Mesendoderm (in vitro differentiated cells): ENCODE data around the gene CYSRT1.

Experiments
- DNase-seq: peaks from one replicate; pipeline ENCODE4 v3.0.0; 2013
- H2AK5ac ChIP-seq: 2 replicates; pipeline ENCODE4 v1.6.1; 2013; ENCODE audit warnings: low read length, inconsistent platforms
- H2BK120ac ChIP-seq: 2 replicates; pipeline ENCODE4 v1.6.1; 2013; ENCODE audit warnings: low read depth, mild to moderate bottlenecking, low read length, moderate library complexity, mixed read lengths
- H2BK15ac ChIP-seq: replicated peaks from 2 replicates; pipeline ENCODE4 v1.6.1; 2013; ENCODE audit warnings: low read depth, mild to moderate bottlenecking, moderate library complexity
- H2BK5ac ChIP-seq: 2 replicates; pipeline ENCODE4 v1.6.1; 2013; ENCODE audit warnings: low read length, inconsistent platforms
- H3K18ac ChIP-seq: 2 replicates; pipeline ENCODE4 v1.6.1; 2013; ENCODE audit warnings: mild to moderate bottlenecking, low read length, mixed read lengths
- H3K23ac ChIP-seq: one replicate; pipeline ENCODE4 v1.6.1; 2013; ENCODE audit warnings: low read length
- H3K27ac ChIP-seq: 2 replicates; pipeline ENCODE4 v1.5.1; 2013; ENCODE audit warnings: low read depth, mild to moderate bottlenecking, inconsistent platforms, low read length, moderate library complexity
- H3K27me3 ChIP-seq: 2 replicates; pipeline ENCODE4 v1.6.1; 2013; ENCODE audit warnings: low read length, control low read depth, mild to moderate bottlenecking, inconsistent platforms; ENCODE audit not compliant: insufficient read depth, poor library complexity
- H3K36me3 ChIP-seq: 2 replicates; pipeline ENCODE4 v1.6.1; 2013; ENCODE audit warnings: low read length, inconsistent platforms; ENCODE audit not compliant: control insufficient read depth, insufficient read depth
- H3K4ac ChIP-seq: one replicate; pipeline ENCODE4 v1.6.1; 2013; ENCODE audit warnings: low read depth, mild to moderate bottlenecking, low read length, moderate library complexity
- H3K4me1 ChIP-seq: 2 replicates; pipeline ENCODE4 v1.6.1; 2013; ENCODE audit warnings: low read depth, low read length, inconsistent platforms; ENCODE audit not compliant: control insufficient read depth
- H3K4me2 ChIP-seq: 2 replicates; pipeline ENCODE4 v1.6.1; 2013; ENCODE audit warnings: low read length
- H3K4me3 ChIP-seq: 2 replicates; pipeline ENCODE4 v1.5.1; 2013; ENCODE audit warnings: mild to moderate bottlenecking, low read length
- H3K56ac ChIP-seq: one replicate; pipeline ENCODE4 v1.6.1; 2013; ENCODE audit warnings: low read length
- H3K79me1 ChIP-seq: 2 replicates; pipeline ENCODE4 v1.6.1; 2013; ENCODE audit warnings: low read length, inconsistent platforms
- H3K79me2 ChIP-seq: 2 replicates; pipeline ENCODE4 v1.6.1; 2013; ENCODE audit warnings: mild to moderate bottlenecking, low read length; ENCODE audit not compliant: control insufficient read depth, insufficient read depth
- H3K9ac ChIP-seq: 2 replicates; pipeline ENCODE4 v1.6.1; 2013; ENCODE audit warnings: low read length, inconsistent platforms
- H4K5ac ChIP-seq: one replicate; pipeline ENCODE4 v1.6.1; 2013; ENCODE audit warnings: low read length
- H4K8ac ChIP-seq: one replicate; pipeline ENCODE4 v1.6.1; 2013; ENCODE audit warnings: low read depth, mild to moderate bottlenecking, control low read depth, low read length, moderate library complexity
- WGBS: extraction: QIAGEN DNeasy Blood & Tissue Kit; methylation state at CpG from one replicate; pipeline ENCODE4 v1.1.7; 2013; ENCODE audit warnings: low lambda C conversion rate, missing lambda C conversion rate; ENCODE audit not compliant: insufficient coverage; ENCODE audit errors: extremely low coverage; 5-methylcytosine and 5-hydroxymethylcytosine counted together

The CYSRT1 gene

DNA sequence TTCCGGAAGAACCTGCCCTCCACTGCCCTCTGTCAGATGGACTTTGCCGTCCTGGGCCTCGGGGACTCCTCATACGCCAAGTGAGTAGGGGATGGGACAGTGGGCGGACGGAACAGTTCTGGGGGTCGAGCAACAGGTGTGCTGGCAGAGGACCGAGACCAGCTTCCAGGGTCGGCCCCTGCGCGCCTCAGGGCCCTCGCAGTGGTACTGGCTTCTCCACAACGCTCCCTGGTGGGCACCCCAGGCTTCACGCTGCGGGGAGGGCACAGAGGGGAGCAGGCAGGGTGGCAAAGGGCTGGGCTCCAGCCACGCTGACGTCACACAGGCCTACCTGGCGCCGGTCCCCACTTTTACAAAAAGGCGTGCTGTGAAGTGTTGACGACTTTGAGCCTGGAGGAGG lies 12.5 kb upstream of the CYSRT1 start:
- Histone ChIP-seq H3K79me2 (no peaks in the 10 kb centered on the region), H3K27me3 (no peaks in the 10 kb centered on the region), H4K8ac (no peak overlapping the region), H3K9ac (no peak overlapping the region), H3K79me1 (peaks cover under 1% of the 10 kb centered on the region), H3K18ac (no peak overlapping the region), H3K4me3 (no peak overlapping the region), H2AK5ac (no peak overlapping the region), H3K23ac (no peak overlapping the region), H2BK15ac (no peak overlapping the region), H3K56ac (no peak overlapping the region), H3K4ac (no peak overlapping the region), H2BK5ac (no peak overlapping the region), H4K5ac (no peak overlapping the region), H3K4me2 (no peak overlapping the region), H3K4me1 (no peaks in the 10 kb centered on the region), H3K36me3 (peaks cover 1% of the 10 kb centered on the region), H3K27ac (no peak overlapping the region), H2BK120ac (no peak overlapping the region)
- DNase-seq: no peak
- WGBS: no CpG with 5 or more reads among the region's 21 CpGs

DNA sequence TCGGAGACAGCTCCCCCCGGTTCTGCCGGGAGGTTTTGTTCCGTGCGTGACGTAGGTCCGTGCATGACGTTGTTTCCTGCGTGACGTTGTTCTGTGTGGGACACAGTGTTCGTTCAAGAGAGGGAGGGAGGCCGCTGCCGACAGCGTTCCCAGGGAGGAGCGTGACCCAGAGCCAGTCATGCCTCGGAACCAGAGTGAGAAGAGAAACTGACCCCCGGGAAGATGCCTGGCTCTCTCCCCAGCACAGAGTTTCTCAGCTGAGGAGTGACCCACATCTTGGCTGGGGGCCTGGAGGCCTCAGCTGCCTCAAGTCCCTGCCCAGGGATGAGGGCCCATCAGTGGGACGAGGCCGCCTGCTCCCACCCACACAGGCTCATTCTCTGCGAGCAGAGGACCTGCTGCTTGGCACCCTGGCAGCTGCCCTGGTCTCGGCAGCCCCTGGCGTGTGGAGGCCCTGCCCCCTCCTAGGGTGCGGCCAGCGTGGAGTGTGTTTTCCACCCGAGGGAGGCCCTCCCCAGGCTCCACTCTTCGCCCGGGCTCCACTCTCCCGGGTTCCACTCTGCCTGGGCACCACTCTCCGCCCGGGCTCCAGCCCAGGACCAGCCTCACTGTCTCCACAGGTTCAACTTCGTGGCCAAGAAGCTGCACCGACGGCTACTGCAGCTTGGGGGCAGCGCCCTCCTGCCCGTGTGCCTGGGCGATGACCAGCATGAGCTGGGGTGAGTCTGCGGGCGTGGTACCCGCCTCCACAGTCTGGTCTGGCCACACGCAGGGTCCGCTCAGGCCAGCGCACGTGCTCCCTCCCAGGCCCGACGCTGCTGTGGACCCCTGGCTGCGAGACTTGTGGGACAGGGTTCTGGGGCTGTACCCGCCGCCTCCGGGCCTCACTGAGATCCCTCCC lies 11.6 kb upstream of the CYSRT1 start:
- DNase-seq: no peak
- Histone ChIP-seq H2BK5ac (no peak overlapping the region), H3K4me1 (no peaks in the 10 kb centered on the region), H2BK15ac (no peak overlapping the region), H3K27ac (no peak overlapping the region), H3K4me3 (no peak overlapping the region), H3K23ac (no peak overlapping the region), H2BK120ac (no peak overlapping the region), H3K9ac (no peak overlapping the region), H2AK5ac (no peak overlapping the region), H3K27me3 (no peaks in the 10 kb centered on the region), H3K36me3 (peaks cover 1% of the 10 kb centered on the region), H3K56ac (no peak overlapping the region), H3K18ac (no peak overlapping the region), H3K4ac (no peak overlapping the region), H3K79me1 (no peaks in the 10 kb centered on the region), H3K4me2 (no peak overlapping the region), H4K5ac (no peak overlapping the region), H3K79me2 (no peaks in the 10 kb centered on the region), H4K8ac (no peak overlapping the region)
- no CpG with 5 or more reads among the region's 49 CpGs for WGBS

DNA sequence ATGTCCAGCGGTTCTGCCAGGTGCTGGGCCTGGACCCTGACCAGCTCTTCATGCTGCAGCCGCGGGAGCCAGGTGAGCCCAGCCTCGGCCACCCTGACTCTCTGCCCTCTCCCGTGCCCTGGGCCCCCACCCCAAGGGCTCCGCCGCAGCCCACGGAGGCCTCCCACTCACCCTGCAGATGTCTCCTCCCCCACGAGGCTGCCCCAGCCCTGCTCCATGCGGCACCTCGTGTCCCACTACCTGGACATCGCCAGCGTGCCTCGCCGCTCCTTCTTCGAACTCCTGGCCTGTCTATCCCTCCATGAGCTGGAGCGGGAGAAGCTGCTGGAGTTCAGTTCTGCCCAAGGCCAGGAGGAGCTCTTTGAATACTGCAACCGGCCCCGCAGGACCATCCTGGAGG lies 10.4 kb upstream of the CYSRT1 start:
- no peak for DNase-seq

DNA sequence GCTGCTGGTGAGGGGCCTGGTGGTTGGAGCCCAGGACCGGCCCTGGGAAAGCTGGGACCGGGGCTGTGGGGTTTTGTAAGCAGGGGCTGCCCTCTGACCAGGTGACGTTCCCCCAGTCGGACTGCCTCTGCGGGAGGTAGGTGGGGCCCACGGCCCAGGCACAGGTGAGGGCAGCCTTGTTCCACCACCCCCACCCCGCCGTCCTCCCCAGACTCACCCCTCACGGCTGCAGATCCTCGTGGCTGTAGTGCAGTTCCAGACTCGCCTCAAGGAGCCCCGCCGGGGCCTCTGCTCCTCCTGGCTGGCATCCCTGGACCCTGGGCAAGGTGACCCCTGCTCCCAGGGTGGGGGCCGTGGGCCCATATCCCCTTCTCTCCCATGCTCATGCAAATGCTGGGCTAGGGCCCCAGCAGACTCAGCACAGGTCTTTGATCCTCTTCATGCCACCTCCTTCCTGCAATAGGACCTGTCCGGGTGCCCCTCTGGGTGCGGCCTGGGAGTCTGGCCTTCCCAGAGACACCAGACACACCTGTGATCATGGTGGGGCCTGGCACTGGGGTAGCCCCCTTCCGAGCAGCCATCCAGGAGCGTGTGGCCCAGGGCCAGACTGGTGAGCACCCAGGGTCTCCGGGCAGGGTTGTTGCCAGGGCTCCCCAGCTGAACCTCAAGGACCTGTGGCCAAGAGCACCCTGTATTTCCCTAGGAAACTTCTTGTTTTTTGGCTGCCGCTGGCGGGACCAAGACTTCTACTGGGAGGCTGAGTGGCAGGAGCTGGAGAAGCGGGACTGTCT lies 9.6 kb upstream of the CYSRT1 start:
- H2BK120ac ChIP-seq: no peak overlapping the region
- no peak overlapping the region for H3K4me2 ChIP-seq
- H3K36me3 ChIP-seq: peaks cover 1% of the 10 kb centered on the region
- no peak overlapping the region for H3K9ac ChIP-seq
- no peak overlapping the region for H3K18ac ChIP-seq
- no peak overlapping the region for H3K23ac ChIP-seq
- no peak overlapping the region for H3K4ac ChIP-seq
- H4K5ac ChIP-seq: no peak overlapping the region
- H3K4me1 ChIP-seq: peaks cover 5% of the 10 kb centered on the region
- no peak overlapping the region for H2BK15ac ChIP-seq
- no peak overlapping the region for H3K56ac ChIP-seq
- H3K27me3 ChIP-seq: no peaks in the 10 kb centered on the region
- no CpG with 5 or more reads among the region's 22 CpGs for WGBS
- no peaks in the 10 kb centered on the region for H3K79me1 ChIP-seq
- no peak overlapping the region for H4K8ac ChIP-seq
- H3K79me2 ChIP-seq: no peaks in the 10 kb centered on the region
- H2AK5ac ChIP-seq: no peak overlapping the region
- H3K4me3 ChIP-seq: no peak overlapping the region
- no peak for DNase-seq
- no peak overlapping the region for H3K27ac ChIP-seq
- no peak overlapping the region for H2BK5ac ChIP-seq

More for the DNA sequence above, 10.4 kb upstream of the CYSRT1 start:
- H3K23ac ChIP-seq: no peak overlapping the region
- H4K8ac ChIP-seq: no peak overlapping the region
- no peak overlapping the region for H3K9ac ChIP-seq
- WGBS: no CpG with 5 or more reads among the region's 19 CpGs
- H3K4ac ChIP-seq: no peak overlapping the region
- no peaks in the 10 kb centered on the region for H3K27me3 ChIP-seq
- H3K56ac ChIP-seq: no peak overlapping the region
- H3K36me3 ChIP-seq: peaks cover 1% of the 10 kb centered on the region
- H3K18ac ChIP-seq: no peak overlapping the region
- H3K4me2 ChIP-seq: no peak overlapping the region
- H3K79me1 ChIP-seq: no peaks in the 10 kb centered on the region
- no peak overlapping the region for H2BK5ac ChIP-seq
- H2AK5ac ChIP-seq: no peak overlapping the region
- H3K4me1 ChIP-seq: peaks cover 5% of the 10 kb centered on the region
- no peaks in the 10 kb centered on the region for H3K79me2 ChIP-seq
- no peak overlapping the region for H4K5ac ChIP-seq
- H2BK15ac ChIP-seq: no peak overlapping the region
- no peak overlapping the region for H3K4me3 ChIP-seq
- no peak overlapping the region for H3K27ac ChIP-seq
- no peak overlapping the region for H2BK120ac ChIP-seq

DNA sequence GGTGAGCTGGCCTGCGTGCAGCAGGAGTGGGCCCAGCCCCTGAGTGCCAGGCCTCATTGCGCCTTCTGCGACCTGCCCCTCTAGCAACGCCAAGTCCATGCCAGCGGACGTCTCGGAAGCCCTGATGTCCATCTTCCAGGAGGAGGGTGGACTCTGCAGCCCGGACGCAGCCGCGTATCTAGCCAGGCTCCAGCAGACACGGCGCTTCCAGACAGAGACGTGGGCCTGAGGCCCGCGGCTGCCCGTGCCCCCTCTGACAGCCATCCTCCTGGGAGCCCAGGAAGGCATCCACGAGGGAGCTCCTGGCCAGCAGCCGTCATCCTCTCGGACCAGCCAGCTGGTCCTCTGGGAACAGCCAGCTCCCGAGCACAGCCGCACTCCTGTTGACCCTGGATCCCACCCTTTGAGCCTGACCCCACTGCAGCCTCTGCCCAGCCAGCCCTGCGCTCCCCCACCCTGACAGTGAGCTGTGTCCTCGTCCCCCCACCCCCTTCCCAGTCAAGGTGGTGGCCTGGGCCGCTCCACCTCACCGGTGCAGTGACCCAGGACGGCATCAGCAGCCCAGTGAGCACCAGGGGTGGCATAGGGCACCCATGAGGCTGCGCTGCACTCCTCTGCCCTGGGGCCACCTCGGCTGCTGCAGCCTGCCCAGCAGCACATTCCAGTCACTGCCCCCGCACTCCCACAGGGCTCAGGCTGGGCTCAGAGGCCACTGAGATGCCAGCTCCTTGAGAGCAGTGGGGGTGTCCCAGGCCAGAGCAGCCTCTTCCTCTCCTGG lies 8.6 kb upstream of the CYSRT1 start:
- H3K9ac ChIP-seq: no peak overlapping the region
- H3K79me1 ChIP-seq: no peaks in the 10 kb centered on the region
- H4K8ac ChIP-seq: no peak overlapping the region
- no CpG with 5 or more reads among the region's 30 CpGs for WGBS
- H4K5ac ChIP-seq: no peak overlapping the region
- DNase-seq: no peak
- no peak overlapping the region for H2AK5ac ChIP-seq
- H3K18ac ChIP-seq: no peak overlapping the region
- no peak overlapping the region for H3K4ac ChIP-seq
- H3K27ac ChIP-seq: no peak overlapping the region
- H3K4me1 ChIP-seq: peaks cover 5% of the 10 kb centered on the region
- H2BK120ac ChIP-seq: no peak overlapping the region
- H3K79me2 ChIP-seq: no peaks in the 10 kb centered on the region
- H2BK5ac ChIP-seq: no peak overlapping the region
- no peaks in the 10 kb centered on the region for H3K27me3 ChIP-seq
- no peak overlapping the region for H3K56ac ChIP-seq
- H3K36me3 ChIP-seq: peaks cover 1% of the 10 kb centered on the region
- no peak overlapping the region for H3K23ac ChIP-seq
- H3K4me3 ChIP-seq: no peak overlapping the region
- H2BK15ac ChIP-seq: no peak overlapping the region
- H3K4me2 ChIP-seq: no peak overlapping the region
